ENCODE data around the gene LGALS3.
A peak's percentile ranks its signal among the peaks of the same experiment; 100 is the strongest.

Gene LGALS3

GRCh38 chr14:55190906-55191202 is 61.8 kb downstream of the LGALS3 start:
- peak overlapping the region; percentile 80 for H3K27ac ChIP-seq
- TF ChIP-seq ZFX (IDR thresholded peaks at IDR 0.05), result no peak

- H3K27ac ChIP-seq, result peak within 1 kb of the TSS; percentile 80
- no peak for TF ChIP-seq ZFX (IDR thresholded peaks at IDR 0.05)
- no peak for TF ChIP-seq CTCF (conservative IDR thresholded peaks at IDR 0.05)
Measured at GRCh38 chr14:55191203-55192053, 62.4 kb downstream of the LGALS3 start, which contains the start of gene DLGAP5. Gene DLGAP5 (minus strand): TSS chr14:55191585. CDS start chr14:55189179, 2,406 bp downstream.

- H3K27ac ChIP-seq, result peak overlapping the region; percentile 80
- TF ChIP-seq ZFX (IDR thresholded peaks at IDR 0.05) (no peak), CTCF (conservative IDR thresholded peaks at IDR 0.05) (no peak)
Measured at GRCh38 chr14:55192054-55192621, 63.1 kb downstream of the LGALS3 start.

DNA sequence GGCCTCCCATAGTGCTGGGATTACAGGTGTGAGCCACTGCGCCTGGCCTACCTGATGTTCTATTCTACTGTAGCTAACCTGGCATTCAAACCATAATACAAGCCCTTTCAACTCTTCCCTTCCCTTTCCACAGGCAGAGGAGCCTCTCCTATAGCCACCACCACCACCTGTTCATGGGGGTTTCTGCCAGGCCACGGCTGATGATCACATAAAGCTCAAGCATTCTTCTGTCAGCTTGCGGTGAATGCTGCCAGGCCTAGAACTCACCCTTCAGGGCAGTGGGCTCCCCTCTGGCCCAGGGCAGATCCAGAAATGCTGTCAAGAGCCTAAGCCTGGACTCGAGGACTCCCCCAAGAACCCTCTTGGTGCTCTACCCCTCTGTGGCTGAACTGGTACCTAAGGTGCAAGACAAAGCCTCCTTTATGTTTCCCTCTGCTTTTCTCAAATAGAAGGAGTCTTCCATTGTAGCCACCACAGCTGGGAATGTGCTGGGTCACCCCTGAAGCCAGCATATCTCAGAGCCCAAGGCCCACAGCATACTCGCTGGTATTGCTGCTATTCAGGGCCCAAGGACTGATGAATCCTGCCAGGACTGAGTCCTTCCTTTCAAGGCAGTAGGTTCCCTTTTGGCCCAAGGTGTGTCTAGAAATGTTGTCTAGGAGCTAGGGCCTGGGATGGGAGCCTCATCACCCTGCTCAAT is 65.8 kb downstream of the LGALS3 start:
- no peak overlapping the region for H3K27ac ChIP-seq
- TF ChIP-seq CTCF (conservative IDR thresholded peaks at IDR 0.05), result no peak
- no peak for TF ChIP-seq ZFX (IDR thresholded peaks at IDR 0.05)
